ENCODE data around the gene BCAP31.
A peak's percentile ranks its signal among the peaks of the same experiment; 100 is the strongest.
"Not testable (repeated sequence)": the region's sequence is repeated elsewhere in the genome, so short reads cannot be mapped to it uniquely, and the experiment has no call there.

The BCAP31 gene

DNA sequence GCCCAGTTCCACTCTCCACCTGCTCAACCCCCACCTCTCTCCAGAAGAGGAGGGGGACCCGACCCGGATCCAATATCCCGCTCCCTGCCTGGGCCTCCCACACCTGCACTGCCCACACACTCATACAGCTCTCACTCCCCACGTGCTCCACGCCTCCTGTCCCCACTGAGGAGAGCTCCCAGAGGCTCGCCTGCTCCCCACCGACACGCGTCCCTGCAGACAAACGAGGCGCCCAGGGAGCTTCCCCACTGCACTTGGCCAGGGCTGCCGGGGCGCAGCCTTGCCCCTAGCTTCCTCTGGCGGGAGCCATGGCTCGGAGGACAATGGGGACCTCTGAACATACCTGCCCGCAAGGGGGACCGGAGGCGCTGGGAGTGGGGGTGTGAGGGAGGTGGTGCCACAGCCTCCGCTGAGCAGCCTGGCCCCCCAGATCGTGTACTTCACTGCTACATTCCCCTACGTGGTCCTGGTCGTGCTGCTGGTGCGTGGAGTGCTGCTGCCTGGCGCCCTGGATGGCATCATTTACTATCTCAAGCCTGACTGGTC, 31.5 kb downstream of the BCAP31 start:
- no peak for DNase-seq

DNA sequence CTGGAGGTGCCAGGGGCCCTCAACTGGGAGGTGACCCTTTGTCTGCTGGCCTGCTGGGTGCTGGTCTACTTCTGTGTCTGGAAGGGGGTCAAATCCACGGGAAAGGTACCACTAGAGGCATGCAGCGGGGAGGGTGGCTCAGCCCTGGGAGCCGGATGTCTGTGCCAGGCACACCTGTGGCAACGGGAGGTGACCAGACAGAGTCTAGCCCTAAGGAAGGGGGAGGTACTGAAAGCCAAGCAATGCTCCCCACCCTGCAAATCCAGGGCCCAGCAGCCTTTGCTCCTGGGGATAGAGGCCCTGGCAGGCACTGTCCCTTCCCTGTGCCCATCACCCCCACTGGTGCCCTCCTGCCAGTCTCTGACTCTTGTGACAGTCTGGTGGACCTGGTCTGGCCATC, 32.2 kb downstream of the BCAP31 start:
- DNase-seq: no peak

GRCh38 chrX:153691032-153691827, 33.0 kb downstream of the BCAP31 start:
- DNase-seq: not testable (repeated sequence)

DNA sequence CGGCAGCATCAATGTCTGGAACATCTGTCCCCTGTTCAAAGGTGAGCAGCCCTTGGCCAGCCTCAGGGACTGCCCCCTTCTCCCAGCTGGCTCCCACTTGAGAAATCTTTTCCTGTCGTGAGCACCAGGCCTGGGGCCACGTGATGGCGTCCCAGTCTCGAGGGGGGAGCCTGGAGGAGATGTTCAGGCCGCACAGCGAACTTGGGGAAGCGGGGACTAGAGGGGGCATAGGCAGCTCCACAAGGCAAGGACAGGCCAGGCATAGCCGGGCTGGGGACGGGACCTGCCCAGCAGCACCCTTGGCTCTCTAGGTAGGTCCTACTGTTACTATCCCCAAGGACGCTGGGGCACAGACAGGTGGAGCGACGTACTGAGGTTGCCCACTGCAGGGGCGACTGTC, 33.7 kb downstream of the BCAP31 start:
- no peak for DNase-seq

DNA sequence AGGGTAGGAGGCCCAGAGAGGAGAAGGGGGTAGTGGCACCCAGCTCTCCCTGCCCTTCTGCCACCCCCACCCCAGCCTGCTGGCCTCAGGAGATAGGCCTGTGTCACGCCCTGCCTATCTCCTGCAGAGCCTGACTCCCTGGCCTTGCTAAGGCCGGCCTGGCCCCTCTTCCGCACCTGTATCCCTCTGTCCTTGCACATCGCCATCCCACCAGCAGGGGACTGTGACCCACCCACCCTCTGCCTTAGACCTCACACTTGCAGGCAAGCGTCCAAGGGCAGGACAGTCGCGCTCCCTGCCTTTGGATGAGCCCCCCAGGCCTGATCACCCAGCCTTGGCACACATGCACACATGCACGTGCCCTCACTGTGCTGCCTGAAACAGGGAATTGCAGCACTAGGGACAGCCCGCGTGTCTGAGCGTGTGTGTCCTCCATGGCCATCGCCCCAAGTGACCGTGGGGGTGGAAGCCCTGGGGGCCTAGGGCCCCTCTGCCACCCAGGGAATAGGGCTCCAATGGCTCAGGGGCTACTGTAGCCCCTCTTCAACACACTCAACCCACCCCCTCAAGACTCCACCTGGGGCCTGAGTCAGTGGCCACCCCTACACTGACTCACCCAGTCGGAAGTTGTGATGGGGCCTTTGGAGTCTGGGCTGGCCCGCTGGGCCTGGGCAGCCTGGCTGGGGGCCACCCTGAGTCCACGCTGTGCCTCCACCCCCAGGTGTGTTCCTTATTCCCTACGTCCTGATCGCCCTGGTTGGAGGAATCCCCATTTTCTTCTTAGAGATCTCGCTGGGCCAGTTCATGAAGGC, 34.3 kb downstream of the BCAP31 start:
- no peak for DNase-seq

GRCh38 chrX:153688911-153689590, 35.1 kb downstream of the BCAP31 start:
- no peak for DNase-seq

- no peak for DNase-seq
Observed at GRCh38 chrX:153688506-153688905, 35.7 kb downstream of the BCAP31 start.

DNA sequence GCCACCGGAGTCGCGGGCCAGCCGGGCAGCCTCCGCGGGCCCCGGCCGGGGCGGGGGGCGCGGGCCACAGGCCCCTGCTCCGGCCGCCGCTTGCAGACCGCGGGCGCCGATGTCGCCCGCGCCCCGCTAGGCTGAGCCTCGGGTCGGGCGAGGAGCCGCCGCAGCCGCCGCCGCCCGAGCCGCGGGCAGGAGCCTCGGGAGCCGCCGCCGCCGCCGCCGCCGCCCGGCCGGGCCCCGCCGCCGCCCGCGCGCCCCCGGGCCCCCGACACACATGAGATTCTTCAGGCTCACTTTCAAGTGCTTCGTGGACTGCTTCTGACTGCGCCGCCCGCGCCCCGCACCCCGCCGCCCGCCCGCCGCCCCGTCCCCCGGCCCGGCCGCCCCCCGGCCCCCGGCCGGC, 36.1 kb downstream of the BCAP31 start:
- no peak for DNase-seq

DNA sequence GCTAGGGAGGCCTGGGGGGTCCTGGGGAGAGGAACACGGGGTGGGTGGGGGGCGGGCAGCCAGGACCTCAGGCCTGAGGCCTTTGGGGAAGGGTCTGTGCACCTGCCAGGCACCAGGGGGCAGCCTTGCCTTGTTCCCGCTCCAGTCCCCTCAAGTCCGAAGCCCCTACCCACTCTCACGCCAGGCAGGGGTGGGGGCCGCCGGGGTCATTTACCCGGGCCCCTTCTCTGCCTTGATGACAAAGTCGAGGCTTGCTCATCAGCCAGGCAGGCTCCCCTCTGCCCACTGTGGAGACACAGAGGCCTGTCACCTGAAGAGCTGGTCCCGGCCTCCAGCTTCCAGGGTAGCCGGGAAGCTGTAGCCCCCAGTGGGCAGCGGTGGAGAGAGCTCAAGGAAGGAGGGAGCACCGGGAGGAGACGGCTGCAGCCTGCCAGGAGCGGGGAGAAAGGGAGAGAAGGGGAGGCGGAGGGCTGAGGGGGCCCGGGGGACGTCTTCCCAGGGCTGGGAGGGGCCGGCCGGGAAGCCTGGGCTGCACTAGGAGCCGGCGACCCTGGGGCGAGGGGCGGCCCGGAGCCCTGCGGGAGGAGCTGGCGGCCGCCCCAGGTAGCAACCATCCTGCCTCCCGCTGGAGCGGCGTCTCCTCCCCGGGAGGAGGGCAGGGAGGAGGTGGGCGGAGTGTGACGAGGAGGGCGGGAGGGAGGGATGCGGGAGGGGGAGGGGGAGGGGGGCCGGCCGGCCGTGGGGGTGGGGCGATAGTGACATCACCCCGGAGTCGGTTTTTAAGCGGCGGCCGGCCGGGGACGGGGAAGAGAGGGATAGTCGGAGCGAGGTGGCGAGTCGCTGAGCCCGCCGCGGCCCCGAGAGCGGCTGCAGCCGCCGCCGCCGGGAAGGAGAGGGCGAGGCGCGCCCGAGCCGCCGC, 36.8 kb downstream of the BCAP31 start, which contains the start of gene SLC6A8:
TSS of gene SLC6A8 (plus strand) at position 806 of the 919 bp plus-strand sequence. CDS start 649 bp downstream, outside the sequence.
- peak; percentile 34 to 46 for DNase-seq

- no peak for DNase-seq
Observed at GRCh38 chrX:153686711-153687110, 37.5 kb downstream of the BCAP31 start.

DNA sequence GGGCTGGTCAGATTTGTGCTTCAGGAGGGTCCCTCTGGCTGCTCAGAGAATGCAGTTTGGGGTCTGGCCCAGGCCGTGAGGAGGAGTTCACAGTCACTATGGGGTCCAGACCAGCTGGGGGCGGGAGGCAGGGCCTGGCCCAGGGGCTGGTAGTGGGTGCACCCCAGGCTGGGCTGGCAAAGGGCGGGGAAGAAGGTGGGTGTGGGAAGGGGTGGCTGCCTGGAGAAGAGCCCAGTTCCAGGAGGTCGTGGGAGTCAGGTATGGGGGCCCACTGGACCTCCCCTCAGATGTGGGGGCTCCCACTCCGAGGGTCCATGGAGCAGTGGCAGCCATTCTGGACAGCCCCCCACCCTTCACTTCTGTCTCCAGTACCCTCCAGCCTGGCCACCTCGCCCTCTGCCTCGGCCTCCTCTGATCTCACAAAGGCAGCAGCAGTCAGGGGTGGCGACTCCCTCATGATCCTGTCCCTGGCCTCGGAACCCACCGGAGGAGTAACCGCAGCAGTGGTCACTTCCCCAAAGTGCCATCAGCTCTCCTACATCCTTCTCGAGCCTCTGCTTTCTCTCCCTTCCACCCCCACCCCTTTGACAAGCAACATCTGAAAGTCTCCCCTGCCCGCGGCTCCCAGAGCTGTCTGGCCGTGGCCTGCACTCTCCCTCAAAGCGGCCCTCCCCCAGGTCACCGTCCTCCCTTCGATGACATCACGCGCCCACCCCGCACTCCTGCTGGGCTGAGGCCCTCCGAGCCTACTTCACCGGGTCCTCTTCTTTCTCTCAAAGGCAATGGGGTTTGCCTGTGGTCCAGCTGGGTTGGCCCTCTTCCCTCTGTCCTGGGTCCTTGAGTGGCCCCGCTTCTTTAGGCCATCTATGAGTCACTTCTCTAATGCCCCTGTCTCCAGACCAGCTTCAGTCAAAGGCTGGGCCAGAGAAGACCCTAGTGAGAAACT, 38.2 kb downstream of the BCAP31 start:
- DNase-seq: no peak

- DNase-seq: no peak
Observed at GRCh38 chrX:153685156-153685536, 39.0 kb downstream of the BCAP31 start.

DNA sequence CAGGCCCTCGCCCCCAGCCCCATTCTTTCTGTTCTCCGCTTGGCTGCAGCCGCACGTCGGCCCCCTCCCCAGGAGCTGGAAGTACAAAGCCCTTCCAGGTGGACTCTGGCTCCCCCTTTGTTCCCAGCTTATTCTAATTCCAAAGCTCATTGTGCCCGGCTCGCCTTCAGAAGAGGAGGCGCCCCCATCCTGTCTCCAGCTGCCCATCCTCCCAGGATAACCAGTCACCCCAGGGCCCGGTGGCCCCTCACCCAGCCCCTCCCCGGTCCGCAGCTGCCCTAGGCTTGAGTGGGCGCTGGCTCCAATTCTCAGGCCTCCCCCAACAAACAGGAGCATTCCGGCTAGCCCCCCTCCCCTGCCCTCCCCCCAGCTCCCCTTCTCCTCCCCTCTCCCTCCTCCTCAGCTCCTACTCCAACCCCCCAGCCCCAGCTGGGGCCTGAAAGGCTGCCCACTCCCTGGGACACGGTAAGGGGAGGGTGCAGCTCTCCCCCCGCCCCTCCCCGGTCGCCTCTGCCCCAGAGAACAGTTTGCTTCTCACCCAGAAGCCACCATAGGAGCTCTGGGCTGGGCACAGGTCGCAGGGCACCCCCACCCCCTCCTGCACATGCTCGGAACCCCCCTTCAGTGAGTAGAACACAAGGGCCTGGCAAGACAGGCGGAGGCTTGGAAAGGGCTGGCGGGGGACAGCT, 39.6 kb downstream of the BCAP31 start:
- DNase-seq: no peak

- DNase-seq: not testable (repeated sequence)
Observed at GRCh38 chrX:153683486-153683885, 40.7 kb downstream of the BCAP31 start.

DNA sequence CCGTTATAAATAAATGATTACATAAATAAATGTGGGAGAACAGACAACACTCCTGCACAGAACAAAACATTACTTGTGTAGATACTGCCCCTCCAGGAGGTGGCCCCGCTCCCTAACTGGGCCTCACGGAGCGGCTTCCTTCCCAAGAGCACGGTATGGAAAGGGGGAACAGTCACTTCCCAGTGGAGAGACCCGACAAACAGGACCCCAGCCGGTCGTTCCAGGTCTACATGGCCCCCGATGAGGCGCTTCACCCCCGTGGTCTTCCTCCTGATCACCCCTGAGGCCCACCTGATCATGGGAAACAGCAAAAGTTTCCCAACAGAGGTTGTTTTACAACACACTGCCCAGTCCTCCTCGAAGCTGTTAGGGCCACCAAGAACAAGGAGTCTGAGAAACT, 43.0 kb downstream of the BCAP31 start:
- DNase-seq: no peak

DNA sequence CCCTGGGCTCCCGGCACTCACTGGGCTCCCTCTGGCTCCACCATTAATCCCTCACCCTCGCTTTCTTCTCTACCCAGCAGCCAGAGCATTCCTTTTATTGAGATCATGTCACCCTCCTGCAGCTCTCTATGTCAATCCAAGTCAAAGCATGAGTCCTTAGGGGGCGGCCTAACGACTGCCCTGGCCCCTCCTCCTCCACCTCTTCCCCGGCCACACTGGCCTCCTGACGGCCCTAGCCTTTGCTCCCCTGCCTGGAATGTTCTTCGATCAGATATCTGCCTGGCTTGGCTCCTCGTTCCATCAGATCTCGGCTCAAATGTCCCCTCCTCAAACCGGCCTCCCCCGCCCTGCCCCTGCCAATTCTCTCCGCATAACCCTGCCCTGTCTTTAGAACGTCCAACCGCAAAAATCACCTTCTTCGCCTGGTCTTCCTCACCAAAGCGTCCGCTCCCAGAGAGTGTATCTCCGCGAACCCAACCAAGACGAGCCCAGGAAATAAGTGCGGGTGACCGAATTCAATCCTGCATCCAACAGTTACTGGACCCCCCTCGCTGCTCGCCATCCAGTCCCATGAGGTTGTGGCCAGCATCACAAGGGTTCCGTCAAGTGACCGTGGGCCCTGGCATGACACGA, 49.9 kb downstream of the BCAP31 start:
- DNase-seq: no peak

DNA sequence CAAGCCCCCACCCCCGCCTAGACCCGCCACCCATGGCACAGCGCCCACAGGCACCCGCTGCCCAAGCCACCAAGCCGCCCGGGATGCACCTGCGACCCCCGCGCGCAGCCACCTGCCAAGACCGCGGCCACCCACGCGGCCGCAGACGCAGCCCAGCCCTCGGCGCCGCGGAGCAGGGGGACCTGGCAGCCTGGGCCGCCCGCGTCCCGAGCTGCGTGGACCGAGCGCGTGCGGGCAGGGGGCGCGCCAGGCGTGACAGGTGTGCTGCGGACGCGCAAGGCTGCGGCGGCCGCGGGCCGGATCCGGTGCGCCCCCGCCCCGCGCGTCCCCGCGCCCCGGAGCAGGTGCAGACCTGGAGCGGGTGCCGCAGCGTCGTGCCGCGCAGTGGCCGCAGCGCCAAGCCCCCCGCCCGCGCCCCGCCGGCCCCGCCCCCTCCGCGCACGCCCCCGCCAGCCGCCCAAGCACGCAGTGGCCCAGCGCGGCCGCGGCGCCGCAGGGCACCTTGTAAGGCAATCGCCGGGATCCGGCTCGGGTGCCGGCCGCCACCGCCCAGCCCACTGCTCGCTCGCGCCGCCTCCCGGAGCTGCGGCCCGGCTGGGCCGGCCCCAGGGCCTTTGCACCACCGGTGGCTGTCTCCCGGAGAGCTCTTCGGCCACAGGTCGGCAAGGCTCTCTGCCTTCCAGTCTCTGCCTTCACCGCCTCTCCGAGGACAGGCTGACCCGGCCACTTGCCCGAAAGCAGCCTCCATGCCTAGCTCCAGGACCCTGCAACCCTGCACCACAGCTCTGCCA, 50.6 kb downstream of the BCAP31 start, which contains the start of gene PNCK:
TSS of gene PNCK (minus strand) at position 386 of the 791 bp plus-strand sequence. CDS start 737 bp downstream, outside the sequence.
- DNase-seq: no peak

DNA sequence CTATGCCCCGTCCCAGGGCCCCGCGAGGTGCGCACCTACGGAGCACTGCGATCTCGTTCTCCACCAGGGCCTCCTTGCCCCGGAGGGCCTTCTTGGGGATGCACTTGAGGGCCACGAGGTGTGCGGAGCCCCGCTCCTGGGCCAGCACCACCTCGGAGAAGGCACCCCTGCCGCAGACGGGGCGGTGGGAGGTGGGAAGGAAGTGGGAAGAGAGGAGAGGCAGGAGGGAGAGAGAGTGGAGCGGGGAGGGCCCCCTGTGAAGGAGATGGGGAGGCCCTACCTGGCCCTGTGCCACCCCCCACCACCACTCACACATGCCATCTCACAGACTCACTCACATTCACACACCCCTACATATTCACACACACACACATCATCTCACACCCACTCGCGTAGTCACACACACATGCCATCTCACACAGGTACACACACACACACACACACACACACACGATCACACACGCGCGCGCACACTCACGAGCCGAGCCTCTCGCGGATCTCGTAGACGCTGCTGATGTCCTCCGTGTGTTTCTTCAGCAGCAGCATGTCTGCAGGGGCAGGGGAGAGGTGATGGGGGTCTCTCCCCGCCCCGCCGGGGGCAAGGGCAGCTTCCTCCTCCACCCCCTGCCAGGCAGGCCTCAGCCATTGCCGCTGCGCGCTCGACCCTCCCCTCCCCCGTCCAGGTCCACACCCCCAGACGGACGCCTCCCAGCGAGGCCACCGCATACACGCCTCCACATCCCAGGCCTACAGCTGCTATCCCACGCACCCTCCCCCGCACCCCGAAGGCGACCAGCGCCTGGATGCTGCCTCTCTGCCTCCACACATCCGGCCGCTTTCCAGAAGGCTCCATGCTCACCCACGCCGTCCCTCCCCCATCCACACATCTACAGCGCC, 51.4 kb downstream of the BCAP31 start:
- DNase-seq: no peak
